Motor neuron (in vitro differentiated cells): ENCODE data around the gene FCSK. TPM values are rescaled to one million over a fixed set of nuclear protein-coding genes. Genes with fewer than 3 reads are reported as not detected.
A peak's percentile ranks its signal among the peaks of the same experiment; 100 is the strongest.
"Not testable (repeated sequence)": the region's sequence is repeated elsewhere in the genome, so short reads cannot be mapped to it uniquely, and the experiment has no call there.

Experiments used
- ATAC-seq, 8 experiments: fragments of 200-7000 bp; cut with Tn5 transposase; replicated peaks in 6 of 8; 2 replicates each; pipeline ENCODE4 v1.8.0; 2021; ENCODE audit warnings: mild to moderate bottlenecking in 8 of 8, moderate library complexity in 8 of 8
- H3K27ac ChIP-seq, 2 donors: fragments of 250-450 bp; sonication (Bioruptor Pico); 2 replicates each; pipeline ENCODE4 v1.9.0; 2021; ENCODE audit warnings: antibody characterized with exemption in 2 of 2, mild to moderate bottlenecking in 2 of 2, moderate library complexity in 1 of 2
- H3K4me1 ChIP-seq, 2 donors: fragments of 250-450 bp; sonication (Bioruptor Pico); replicated peaks in 1 of 2; 2 replicates each; pipeline ENCODE4 v1.6.1; 2021; ENCODE audit warnings: antibody characterized with exemption in 2 of 2, mild to moderate bottlenecking in 2 of 2, moderate library complexity in 1 of 2
- H3K4me3 ChIP-seq, 5 donors: fragments of 250-450 bp; sonication (Bioruptor Pico); 2 replicates each; pipeline ENCODE4 v1.9.0; 2021; ENCODE audit warnings: antibody characterized with exemption in 5 of 5, mild to moderate bottlenecking in 5 of 5, moderate library complexity in 4 of 5
- WGBS, 10 experiments: fragments of 450-650 bp; shearing (Covaris generic); methylation state at CpG; one replicate each; pipeline ENCODE4 v1.0.0; 2022; 5-methylcytosine and 5-hydroxymethylcytosine counted together
- in situ Hi-C, 9 experiments: fragments of 400-800 bp; cut with MboI; loops; one replicate each; pipeline ENCODE4 v1.15.0; 2021; ENCODE audit warnings: low sequenced_read_pairs in 9 of 9, low pct_unique_long_range_greater_than_20kb in 2 of 9; ENCODE audit not compliant: unreplicated experiment in 9 of 9
- total RNA-seq, 8 experiments: library from RNA; unstranded; fragments of 300-600 nt; gene quantifications; 2 replicates each; pipeline versions ENCODE4 v1.2.3 to v1.2.4, GENCODE V29; 2022

Gene FCSK
- total RNA-seq, 8 experiments from 2014 or later, result 4.4 to 18.2 (median 7.6) TPM

DNA sequence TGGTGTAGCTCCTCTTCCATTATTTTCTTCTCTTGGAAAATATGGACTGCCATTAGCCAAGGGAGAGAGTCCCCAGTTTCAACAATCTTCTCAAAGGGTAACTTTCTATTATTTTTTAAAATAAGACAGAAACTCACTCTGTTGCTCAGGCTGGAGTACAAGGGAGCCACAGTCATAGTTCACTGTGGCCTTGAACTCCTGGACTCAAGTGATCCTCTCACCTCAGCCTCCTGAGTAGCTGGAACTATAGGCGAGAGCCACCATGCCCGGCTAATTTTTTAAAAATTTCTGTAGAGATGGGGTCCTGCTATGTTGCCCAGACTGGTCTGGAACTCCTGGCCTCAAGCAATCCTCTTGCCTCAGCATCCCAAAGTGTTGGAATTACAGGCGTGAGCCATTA lies 55.8 kb downstream of the FCSK start:
- in situ Hi-C loops, result no loop called here
- H3K4me1 ChIP-seq, result no peaks in the 10 kb centered on the region
- no peak overlapping the region for H3K4me3 ChIP-seq
- no peak for ATAC-seq
- WGBS, 10 experiments, result 86 to 100% (median 94%) methylated on average over 1 to 3 of the region's 3 CpGs; no CpG with 5 or more reads in 6 of the 10 experiments
- no peak overlapping the region for H3K27ac ChIP-seq

GRCh38 chr16:70511833-70512232 lies 57.4 kb downstream of the FCSK start:
- ATAC-seq, result no peak
- in situ Hi-C loops, result no loop called here

GRCh38 chr16:70512456-70512855 lies 58.1 kb downstream of the FCSK start:
- in situ Hi-C loops, result no loop called here
- ATAC-seq, result no peak
- Histone ChIP-seq H3K4me1 (no peaks in the 10 kb centered on the region), H3K4me3 (no peak overlapping the region), H3K27ac (no peak overlapping the region)
- WGBS, 10 experiments, result 8 to 100% (median 86%) methylated on average over 1 to 3 of the region's 5 CpGs; no CpG with 5 or more reads in 4 of the 10 experiments

More at GRCh38 chr16:70511833-70512232, 57.4 kb downstream of the FCSK start:
- H3K4me3 ChIP-seq, result no peak overlapping the region
- no peak overlapping the region for H3K27ac ChIP-seq
- WGBS, 10 experiments, result 88 to 100% (median 100%) methylated on average over 1 of the region's 1 CpG; no CpG with 5 or more reads in 4 of the 10 experiments
- no peaks in the 10 kb centered on the region for H3K4me1 ChIP-seq

DNA sequence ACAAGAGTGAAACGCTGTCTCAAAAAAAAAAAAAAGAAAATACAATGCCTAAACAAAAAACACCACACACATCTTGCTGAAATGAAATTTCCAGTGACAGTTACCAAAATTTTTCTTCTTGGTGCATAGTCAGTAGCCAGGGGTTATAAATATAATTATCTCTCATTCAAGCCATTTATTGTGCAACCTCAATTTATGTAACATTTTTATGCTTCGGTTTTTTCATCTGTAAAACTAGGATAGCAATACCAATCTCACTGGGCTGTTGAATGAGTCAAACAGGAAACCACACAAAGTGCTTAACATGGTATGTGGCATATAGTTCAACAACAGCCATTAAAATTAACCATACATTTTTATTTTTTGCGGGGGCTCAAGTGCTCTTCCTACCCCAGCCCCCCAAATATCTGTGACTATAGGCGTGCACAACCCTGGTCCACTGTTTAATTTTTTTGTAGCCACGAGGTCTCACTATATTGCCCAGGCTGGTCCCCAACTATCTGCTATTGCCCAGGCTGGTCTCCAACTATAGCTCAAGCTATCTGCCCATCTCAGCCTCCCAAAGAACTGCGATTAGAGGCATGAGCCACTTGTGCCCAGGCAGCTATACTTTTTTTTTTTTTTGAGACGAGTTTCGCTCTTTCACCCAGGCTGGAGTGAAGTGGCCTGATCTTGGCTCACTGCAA lies 66.4 kb downstream of the FCSK start:
- Histone ChIP-seq H3K4me1 (peaks cover 12 to 15% of the 10 kb centered on the region in 2 donors), H3K27ac (no peak overlapping the region), H3K4me3 (no peak overlapping the region)
- ATAC-seq, result no peak
- in situ Hi-C loops, result no loop called here
- WGBS, 10 experiments, result 40 to 100% (median 92%) methylated on average over 1 to 7 of the region's 8 CpGs; no CpG with 5 or more reads in 1 of the 10 experiments

- in situ Hi-C loops, result no loop called here
- Histone ChIP-seq H3K4me3 (peak overlapping the region; percentile 77 to 96 (median 92)), H3K4me1 (peaks cover 24 to 28% of the 10 kb centered on the region in 2 donors), H3K27ac (peak overlapping the region; percentile 86 to 95)
- ATAC-seq, result no peak
- WGBS, 10 experiments, result 0 to 75% (median 29%) methylated on average over 2 to 17 of the region's 18 CpGs; no CpG with 5 or more reads in 1 of the 10 experiments
Measured at GRCh38 chr16:70522216-70523075, 68.1 kb downstream of the FCSK start.

DNA sequence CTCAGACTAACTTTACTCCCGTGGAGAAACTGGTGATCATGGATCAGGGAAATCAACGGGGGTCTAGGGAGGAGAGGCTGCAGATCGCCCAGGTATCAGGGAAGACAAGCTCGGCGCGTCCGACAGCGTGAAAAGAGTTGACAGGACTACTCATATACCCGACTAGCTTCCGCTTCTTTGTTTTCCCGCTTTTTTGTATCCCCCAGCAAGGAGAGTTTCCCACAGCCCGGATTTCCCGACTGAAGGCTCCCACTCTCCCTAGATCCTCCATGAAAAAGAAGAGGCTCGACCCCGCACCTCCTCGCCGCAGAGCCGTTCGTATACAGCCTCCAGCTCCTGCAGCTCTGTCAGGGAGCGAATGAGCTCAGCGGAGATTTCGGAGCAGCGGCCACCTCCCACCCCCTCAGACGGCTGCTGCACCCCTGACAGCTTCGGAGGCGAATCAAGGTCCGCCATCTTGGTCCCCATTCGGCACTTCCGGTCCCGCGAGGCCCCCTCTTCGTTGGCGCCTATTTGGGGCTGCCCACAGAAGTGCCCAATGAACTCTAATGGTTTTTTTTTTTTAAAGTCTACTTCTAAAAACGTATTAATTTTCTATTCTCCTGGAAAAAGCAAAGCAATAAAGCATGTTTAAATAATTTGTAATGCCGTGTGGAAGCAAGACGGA lies 68.8 kb downstream of the FCSK start, which contains the start of gene COG4:
Gene COG4, minus strand, starts transcription at position 479 of the 667 bp plus-strand sequence. Its CDS starts 11 bp downstream, at position 468.
- in situ Hi-C loops, result no loop called here
- peak; percentile 79 to 92 (median 86) for ATAC-seq
- Histone ChIP-seq H3K4me1 (peaks cover 24 to 28% of the 10 kb centered on the region in 2 donors), H3K4me3 (peak within 1 kb of the TSS; percentile 77 to 96 (median 92)), H3K27ac (peak within 1 kb of the TSS; percentile 86 to 95)
- 0 to 8% (median 0%) methylated on average over 1 to 30 of the region's 36 CpGs for WGBS, 10 experiments

DNA sequence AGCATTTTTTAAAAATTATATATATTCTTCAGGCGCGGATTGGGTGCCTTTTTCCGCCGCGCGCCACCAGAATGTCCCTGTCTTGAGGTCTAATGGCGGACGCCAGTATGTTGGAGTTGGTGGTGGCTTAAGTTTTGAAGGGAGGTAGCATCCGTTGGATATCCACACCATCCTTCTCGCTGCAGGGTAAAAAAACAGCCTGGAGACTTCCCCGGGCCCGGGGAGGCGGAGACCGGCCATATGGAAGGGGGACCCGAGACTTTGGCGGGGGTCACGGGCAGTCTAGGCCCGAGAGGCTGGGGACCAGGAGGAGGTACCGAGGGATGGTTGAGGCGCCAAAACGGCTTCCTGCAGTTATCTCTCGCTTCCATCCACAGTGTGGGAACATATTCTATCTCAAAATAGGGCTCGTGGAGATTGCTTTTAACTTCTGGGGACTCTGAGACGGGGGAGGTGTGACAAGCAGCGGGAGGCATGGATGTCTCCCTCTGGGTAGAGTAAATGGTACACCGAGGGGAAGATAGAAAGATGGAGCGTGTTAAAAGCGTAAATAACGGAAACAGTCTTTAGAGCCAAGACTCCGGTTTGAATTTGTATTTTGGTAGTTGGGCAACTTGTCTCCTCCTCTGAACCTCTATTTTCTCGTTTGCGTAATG lies 69.5 kb downstream of the FCSK start, which contains the start of gene SF3B3:
Gene SF3B3, plus strand, starts transcription at position 74 of the 656 bp plus-strand sequence. CDS start 2,841 bp downstream, outside the sequence.
- in situ Hi-C loops, result no loop called here
- peaks cover 24 to 28% of the 10 kb centered on the region in 2 donors for H3K4me1 ChIP-seq
- peak within 1 kb of the TSS; percentile 86 to 95 for H3K27ac ChIP-seq
- ATAC-seq, result peak; percentile 68 to 88 (median 81)
- 0 to 2% (median 0%) methylated on average over 2 to 12 of the region's 32 CpGs for WGBS, 10 experiments
- H3K4me3 ChIP-seq, result peak within 1 kb of the TSS; percentile 77 to 96 (median 92)

DNA sequence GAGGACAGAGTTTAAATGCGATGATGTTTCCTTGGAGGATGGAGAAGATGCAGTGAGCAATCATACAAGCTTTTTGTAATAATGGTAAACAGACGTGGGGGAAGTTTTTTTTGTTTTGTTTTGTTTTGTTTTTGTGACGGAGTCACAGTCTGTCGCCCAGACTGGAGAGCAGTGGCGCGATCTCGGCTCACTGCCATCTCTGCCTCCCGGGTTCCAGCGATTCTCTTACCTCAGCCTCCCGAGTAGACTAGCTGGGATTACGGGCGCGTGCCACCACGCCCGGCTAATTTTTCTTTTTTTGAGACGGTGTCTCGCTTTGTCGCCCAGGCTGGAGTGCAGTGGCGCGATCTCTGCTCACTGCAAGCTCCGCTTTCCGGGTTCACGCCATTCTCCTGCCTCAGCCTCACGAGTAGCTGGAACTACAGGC lies 70.0 kb downstream of the FCSK start:
- in situ Hi-C loops, result not testable (repeated sequence)
- H3K27ac ChIP-seq, result peak overlapping the region; percentile 86 to 95

GRCh38 chr16:70526403-70526802 lies 72.0 kb downstream of the FCSK start:
- ATAC-seq, result no peak
- Histone ChIP-seq H3K4me1 (peaks cover 28 to 29% of the 10 kb centered on the region in 2 donors), H3K4me3 (no peak overlapping the region), H3K27ac (no peak overlapping the region)
- WGBS, 10 experiments, result 0 to 100% (median 68%) methylated on average over 1 to 6 of the region's 6 CpGs; no CpG with 5 or more reads in 1 of the 10 experiments
- in situ Hi-C loops, result loop anchor here in 2 of 9 experiments (25.0 kb wide), 2 partner anchors 164 to 236 kb away; no protein-coding TSS in a partner anchor

More for the DNA sequence above, 70.0 kb downstream of the FCSK start:
- H3K4me3 ChIP-seq, result peak overlapping the region; percentile 77 to 96 (median 92)
- WGBS, 10 experiments, result 0 to 2% (median 0%) methylated on average over 4 to 20 of the region's 24 CpGs; no CpG with 5 or more reads in 3 of the 10 experiments
- peak; percentile 12 to 34 (median 24) for ATAC-seq
- peaks cover 28 to 29% of the 10 kb centered on the region in 2 donors for H3K4me1 ChIP-seq

DNA sequence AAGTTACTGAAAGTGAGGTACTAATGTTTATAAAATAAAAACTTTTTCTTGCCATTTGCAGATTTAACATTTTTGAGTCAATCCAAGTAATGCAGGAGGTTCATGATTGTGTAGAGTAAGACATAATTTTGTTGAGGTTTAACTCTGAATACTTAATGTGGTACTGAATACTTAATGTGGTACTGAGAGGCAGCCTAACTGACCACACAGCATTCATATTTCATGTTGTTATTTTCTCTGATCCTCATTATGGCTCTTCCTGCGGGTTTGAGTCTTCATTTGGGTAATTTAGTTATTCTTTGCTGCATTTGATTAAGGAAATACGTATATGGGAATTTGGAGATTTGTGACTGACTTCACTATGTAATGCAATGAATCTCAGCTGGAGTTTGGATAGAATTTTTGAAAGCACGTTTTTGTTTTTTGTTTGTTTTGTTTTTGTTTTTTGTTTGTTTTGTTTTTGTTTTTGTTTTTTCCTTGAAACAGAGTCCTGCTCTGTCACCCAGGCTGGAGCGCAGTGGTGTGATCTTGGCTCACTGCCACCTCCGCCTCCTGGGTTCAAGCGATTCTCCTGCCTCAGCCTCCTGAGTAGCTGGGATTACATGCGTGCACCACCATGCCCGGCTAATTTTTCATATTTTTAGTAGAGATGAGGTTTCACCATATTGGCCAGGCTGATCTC lies 73.1 kb downstream of the FCSK start:
- ATAC-seq, result no peak
- WGBS, 10 experiments, result 37 to 97% (median 85%) methylated on average over 5 to 8 of the region's 8 CpGs
- in situ Hi-C loops, result loop anchor here in 2 of 9 experiments (25.0 kb wide), 2 partner anchors 165 to 235 kb away; no protein-coding TSS in a partner anchor
- H3K4me3 ChIP-seq, result no peak overlapping the region
- H3K4me1 ChIP-seq, result peaks cover 23 to 26% of the 10 kb centered on the region in 2 donors
- H3K27ac ChIP-seq, result no peak overlapping the region

DNA sequence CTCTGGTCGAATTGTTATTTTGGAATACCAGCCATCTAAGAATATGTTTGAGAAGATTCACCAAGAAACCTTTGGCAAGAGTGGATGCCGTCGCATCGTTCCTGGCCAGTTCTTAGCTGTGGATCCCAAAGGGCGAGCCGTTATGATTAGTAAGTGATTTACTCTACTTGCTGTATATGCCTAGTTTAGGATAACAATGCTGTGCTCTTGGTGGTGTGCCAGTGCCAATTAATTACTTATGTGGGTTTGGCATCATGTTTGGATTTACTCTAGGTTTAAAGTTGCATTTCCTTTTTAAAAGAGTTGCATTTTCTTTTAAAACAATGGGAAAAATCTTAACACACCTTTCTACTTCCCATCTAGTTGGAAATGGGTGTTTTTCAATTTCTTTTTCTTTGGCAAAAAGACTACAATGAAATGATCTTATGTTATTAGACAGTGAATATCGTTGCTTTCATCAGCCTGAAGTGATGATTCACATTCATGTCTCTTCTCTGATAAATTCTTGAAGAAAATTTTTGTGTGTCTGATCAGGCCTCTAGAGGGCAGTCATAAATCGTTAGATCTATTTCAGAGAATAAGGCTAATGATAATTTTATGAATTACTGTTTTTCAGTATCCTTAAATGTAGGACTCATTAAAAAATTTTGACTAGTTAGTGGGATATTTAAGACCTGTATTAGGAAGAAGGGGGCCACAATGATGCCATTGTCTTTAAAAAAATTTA lies 74.8 kb downstream of the FCSK start:
- Histone ChIP-seq H3K4me3 (no peak overlapping the region), H3K4me1 (peaks cover 21 to 23% of the 10 kb centered on the region in 2 donors), H3K27ac (no peak overlapping the region)
- peak in 3 of 8 experiments; percentile 11 to 42 (median 26) for ATAC-seq
- in situ Hi-C loops, result loop anchor here in 2 of 9 experiments (25.0 kb wide), 2 partner anchors 167 to 233 kb away; no protein-coding TSS in a partner anchor
- WGBS, 10 experiments, result 14 to 96% (median 86%) methylated on average over 1 to 8 of the region's 8 CpGs
